Mucosa of stomach (tissue), 1 donor: ENCODE results near the gene ZNF534.
"Not testable (repeated sequence)": the region's sequence is repeated elsewhere in the genome, so short reads cannot be mapped to it uniquely, and the experiment has no call there.

Experiments used
- H3K27me3 ChIP-seq: one replicate; pipeline ENCODE4 v1.7.0; 2013; ENCODE audit warnings: mild to moderate bottlenecking, low read length; ENCODE audit not compliant: control insufficient read depth, insufficient read depth
- H3K36me3 ChIP-seq: one replicate; pipeline ENCODE4 v1.7.0; 2013; ENCODE audit warnings: low read length; ENCODE audit not compliant: control insufficient read depth, insufficient read depth
- H3K4me1 ChIP-seq: one replicate; pipeline ENCODE4 v1.7.0; 2013; ENCODE audit warnings: mild to moderate bottlenecking, low read length; ENCODE audit not compliant: control insufficient read depth, insufficient read depth
- H3K4me3 ChIP-seq: one replicate; pipeline ENCODE4 v1.7.0; 2013; ENCODE audit warnings: low read length
- H3K9ac ChIP-seq: one replicate; pipeline ENCODE4 v1.7.0; 2013; ENCODE audit warnings: mild to moderate bottlenecking, low read length, moderate library complexity
- H3K9me3 ChIP-seq: one replicate; pipeline ENCODE4 v1.7.0; 2013; ENCODE audit warnings: mild to moderate bottlenecking, low read length, moderate library complexity; ENCODE audit not compliant: control insufficient read depth
- donor health status: Pancreatic carcinoma.

Gene ZNF534

GRCh38 chr19:52473655-52474350 lies 44.9 kb downstream of the ZNF534 start:
- Histone ChIP-seq H3K9me3 (peaks cover 24% of the 10 kb centered on the region), H3K9ac (no peak overlapping the region), H3K4me3 (no peak overlapping the region), H3K4me1 (no peaks in the 10 kb centered on the region), H3K27me3 (no peaks in the 10 kb centered on the region), H3K36me3 (no peaks in the 10 kb centered on the region)

GRCh38 chr19:52474351-52475127 lies 45.6 kb downstream of the ZNF534 start:
- H3K36me3 ChIP-seq, result no peaks in the 10 kb centered on the region
- H3K27me3 ChIP-seq, result no peaks in the 10 kb centered on the region
- no peaks in the 10 kb centered on the region for H3K4me1 ChIP-seq
- peaks cover 24% of the 10 kb centered on the region for H3K9me3 ChIP-seq
- H3K4me3 ChIP-seq, result no peak overlapping the region
- no peak overlapping the region for H3K9ac ChIP-seq

- not testable (repeated sequence) for H3K9ac ChIP-seq, H3K4me3 ChIP-seq, H3K27me3 ChIP-seq, H3K4me1 ChIP-seq, H3K9me3 ChIP-seq, H3K36me3 ChIP-seq
These were observed 55.3 kb downstream of the ZNF534 start for GRCh38 chr19:52484111-52484743.

GRCh38 chr19:52485064-52485463 lies 56.1 kb downstream of the ZNF534 start:
- not testable (repeated sequence) for H3K9ac ChIP-seq, H3K36me3 ChIP-seq, H3K4me3 ChIP-seq, H3K4me1 ChIP-seq, H3K9me3 ChIP-seq, H3K27me3 ChIP-seq

GRCh38 chr19:52485561-52486240 lies 56.8 kb downstream of the ZNF534 start:
- H3K4me1 ChIP-seq, H3K36me3 ChIP-seq, H3K9ac ChIP-seq, H3K9me3 ChIP-seq, H3K27me3 ChIP-seq, H3K4me3 ChIP-seq: not testable (repeated sequence)

- H3K4me1 ChIP-seq, result no peaks in the 10 kb centered on the region
- no peak overlapping the region for H3K4me3 ChIP-seq
- H3K36me3 ChIP-seq, result no peaks in the 10 kb centered on the region
- H3K27me3 ChIP-seq, result no peaks in the 10 kb centered on the region
- no peak overlapping the region for H3K9ac ChIP-seq
- H3K9me3 ChIP-seq, result no peaks in the 10 kb centered on the region
These were observed 63.4 kb downstream of the ZNF534 start for GRCh38 chr19:52492201-52492993.

- H3K27me3 ChIP-seq, result no peaks in the 10 kb centered on the region
- H3K9ac ChIP-seq, result no peak overlapping the region
- H3K36me3 ChIP-seq, result no peaks in the 10 kb centered on the region
- no peaks in the 10 kb centered on the region for H3K9me3 ChIP-seq
- H3K4me1 ChIP-seq, result no peaks in the 10 kb centered on the region
- no peak overlapping the region for H3K4me3 ChIP-seq
These were observed 64.1 kb downstream of the ZNF534 start for GRCh38 chr19:52492994-52493470.

- Histone ChIP-seq H3K9me3 (no peaks in the 10 kb centered on the region), H3K4me3 (no peak overlapping the region)
These were observed 65.6 kb downstream of the ZNF534 start for GRCh38 chr19:52494518-52494917.

GRCh38 chr19:52498571-52498970 lies 69.6 kb downstream of the ZNF534 start:
- no peaks in the 10 kb centered on the region for H3K9me3 ChIP-seq
- H3K27me3 ChIP-seq, result no peaks in the 10 kb centered on the region
- no peaks in the 10 kb centered on the region for H3K36me3 ChIP-seq
- no peak overlapping the region for H3K4me3 ChIP-seq
- H3K4me1 ChIP-seq, result no peaks in the 10 kb centered on the region
- no peak overlapping the region for H3K9ac ChIP-seq

More at GRCh38 chr19:52494518-52494917, 65.6 kb downstream of the ZNF534 start:
- Histone ChIP-seq H3K36me3 (no peaks in the 10 kb centered on the region), H3K9ac (no peak overlapping the region), H3K4me1 (no peaks in the 10 kb centered on the region), H3K27me3 (no peaks in the 10 kb centered on the region)

GRCh38 chr19:52500474-52500873 lies 71.5 kb downstream of the ZNF534 start:
- not testable (repeated sequence) for H3K36me3 ChIP-seq, H3K9me3 ChIP-seq, H3K27me3 ChIP-seq, H3K4me1 ChIP-seq, H3K9ac ChIP-seq, H3K4me3 ChIP-seq

GRCh38 chr19:52500991-52501390 lies 72.0 kb downstream of the ZNF534 start:
- H3K9ac ChIP-seq, H3K27me3 ChIP-seq, H3K4me1 ChIP-seq, H3K4me3 ChIP-seq, H3K9me3 ChIP-seq, H3K36me3 ChIP-seq: not testable (repeated sequence)
